H9 (cell line): ENCODE measurements around the gene AQP5. TPM values are rescaled to one million over a fixed set of nuclear protein-coding genes. Genes with fewer than 3 reads are reported as not detected.

ENCODE experiments used
- DNase-seq: peaks from one replicate; pipeline ENCODE4 v3.0.0-alpha.2; 2017
- H2AFZ ChIP-seq: one replicate; pipeline ENCODE4 v1.6.1; 2013; ENCODE audit warnings: mild to moderate bottlenecking, low read length, control low read depth, moderate library complexity
- H2AK5ac ChIP-seq: 2 replicates; pipeline ENCODE4 v1.6.1; 2013; ENCODE audit warnings: low read length, control low read depth, mixed read lengths; ENCODE audit not compliant: insufficient read length
- H2BK120ac ChIP-seq: one replicate; pipeline ENCODE4 v1.6.1; 2013; ENCODE audit warnings: low read depth, mild to moderate bottlenecking, low read length, control low read depth, inconsistent platforms; ENCODE audit not compliant: poor library complexity, severe bottlenecking
- H2BK12ac ChIP-seq: 2 replicates; pipeline ENCODE4 v1.6.1; 2013; ENCODE audit warnings: low read length, control low read depth, mixed read lengths, low read depth; ENCODE audit not compliant: insufficient read length
- H2BK15ac ChIP-seq: 2 replicates; pipeline ENCODE4 v1.6.1; 2013; ENCODE audit warnings: low read depth, low read length, control low read depth
- H2BK20ac ChIP-seq: one replicate; pipeline ENCODE4 v1.6.1; 2013; ENCODE audit warnings: low read depth, mild to moderate bottlenecking, low read length, control low read depth, inconsistent platforms; ENCODE audit not compliant: poor library complexity, severe bottlenecking
- H2BK5ac ChIP-seq: 2 replicates; pipeline ENCODE4 v1.6.1; 2013; ENCODE audit warnings: low read length, control low read depth, mixed read lengths; ENCODE audit not compliant: insufficient read length
- H3K14ac ChIP-seq: 2 replicates; pipeline ENCODE4 v1.6.1; 2013; ENCODE audit warnings: low read length, control low read depth; ENCODE audit not compliant: insufficient read depth
- H3K18ac ChIP-seq: 2 replicates; pipeline ENCODE4 v1.6.1; 2013; ENCODE audit warnings: low read depth, mild to moderate bottlenecking, mixed read lengths, low read length, control low read depth; ENCODE audit not compliant: insufficient read length
- H3K23ac ChIP-seq: 2 replicates; pipeline ENCODE4 v1.6.1; 2013; ENCODE audit warnings: low read length, control low read depth, mixed read lengths, low read depth; ENCODE audit not compliant: insufficient read length
- H3K23me2 ChIP-seq: 2 replicates; pipeline ENCODE4 v1.6.1; 2013; ENCODE audit warnings: low read depth, mild to moderate bottlenecking, mixed read lengths, low read length, control low read depth; ENCODE audit not compliant: insufficient read length, poor library complexity, severe bottlenecking
- H3K27ac ChIP-seq: 2 replicates; pipeline ENCODE4 v1.5.1; 2013; ENCODE audit warnings: low read length, control low read depth, mixed read lengths, low read depth; ENCODE audit not compliant: insufficient read length
- H3K27me3 ChIP-seq: 2 replicates; pipeline ENCODE4 v1.6.1; 2013; ENCODE audit warnings: low read length, control low read depth, inconsistent platforms; ENCODE audit not compliant: insufficient read depth
- H3K4ac ChIP-seq: 2 replicates; pipeline ENCODE4 v1.6.1; 2013; ENCODE audit warnings: low read depth, mild to moderate bottlenecking, control low read depth, inconsistent platforms, low read length, moderate library complexity
- H3K4me1 ChIP-seq: 2 replicates; pipeline ENCODE4 v1.6.1; 2013; ENCODE audit warnings: low read length, control low read depth, inconsistent platforms; ENCODE audit not compliant: insufficient read depth
- H3K4me2 ChIP-seq: 2 replicates; pipeline ENCODE4 v1.6.1; 2013; ENCODE audit warnings: low read length, control low read depth, mixed read lengths; ENCODE audit not compliant: insufficient read length, insufficient read depth
- H3K56ac ChIP-seq: 2 replicates; pipeline ENCODE4 v1.6.1; 2013; ENCODE audit warnings: low read depth, mild to moderate bottlenecking, mixed read lengths, low read length, control low read depth; ENCODE audit not compliant: insufficient read length
- H3K79me1 ChIP-seq: 2 replicates; pipeline ENCODE4 v1.6.1; 2013; ENCODE audit warnings: low read depth, mild to moderate bottlenecking, moderate library complexity, low read length, control low read depth, inconsistent platforms; ENCODE audit not compliant: insufficient read depth, poor library complexity, severe bottlenecking
- H3K79me2 ChIP-seq: 2 replicates; pipeline ENCODE4 v1.6.1; 2013; ENCODE audit warnings: low read length, control low read depth, inconsistent platforms; ENCODE audit not compliant: insufficient read depth
- H3K9ac ChIP-seq: 2 replicates; pipeline ENCODE4 v1.6.1; 2013; ENCODE audit warnings: low read length, control low read depth, mixed read lengths; ENCODE audit not compliant: insufficient read length; ENCODE audit errors: extremely low read depth
- H3K9me3 ChIP-seq: one replicate; pipeline ENCODE4 v1.6.1; 2013; ENCODE audit warnings: low read depth, low read length, inconsistent platforms; ENCODE audit not compliant: control insufficient read depth
- H3T11ph ChIP-seq: one replicate; pipeline ENCODE4 v1.6.1; 2013; ENCODE audit warnings: mild to moderate bottlenecking, low read length, control low read depth, inconsistent platforms
- H4K20me1 ChIP-seq: one replicate; pipeline ENCODE4 v1.6.1; 2013; ENCODE audit not compliant: control insufficient read depth, insufficient read length, insufficient read depth
- H4K5ac ChIP-seq: 2 replicates; pipeline ENCODE4 v1.6.1; 2013; ENCODE audit warnings: low read depth, mild to moderate bottlenecking, mixed read lengths, low read length, control low read depth; ENCODE audit not compliant: insufficient read length
- H4K8ac ChIP-seq: replicated peaks from 2 replicates; pipeline ENCODE4 v1.6.1; 2013; ENCODE audit warnings: low read length, control low read depth, mixed read lengths, low read depth; ENCODE audit not compliant: insufficient read length
- H4K91ac ChIP-seq: 2 replicates; pipeline ENCODE4 v1.6.1; 2013; ENCODE audit warnings: low read depth, mild to moderate bottlenecking, moderate library complexity, mixed read lengths, low read length, control low read depth; ENCODE audit not compliant: insufficient read length
- H3K27ac Mint-ChIP-seq, 3 experiments: 2 replicates in 2 of 3; 3 replicates in 1 of 3; pipeline ENCODE4 v1.8.0; 2020 to 2021; ENCODE audit warnings: mixed read lengths in 3 of 3, mild to moderate bottlenecking in 1 of 3, moderate library complexity in 1 of 3
- H3K27me3 Mint-ChIP-seq: 2 replicates; pipeline ENCODE4 v1.8.0; 2021; ENCODE audit warnings: low read depth, mild to moderate bottlenecking, moderate library complexity, mixed read lengths
- H3K36me3 Mint-ChIP-seq, 3 experiments: 2 replicates in 2 of 3; 3 replicates in 1 of 3; pipeline ENCODE4 v1.8.0; 2020 to 2021; ENCODE audit warnings: low read depth in 3 of 3, mixed read lengths in 3 of 3; ENCODE audit not compliant: insufficient read depth in 1 of 3
- H3K4me1 Mint-ChIP-seq, 2 experiments: 2 replicates each; pipeline ENCODE4 v1.8.0; 2020; ENCODE audit warnings: mixed read lengths in 2 of 2
- H3K4me3 Mint-ChIP-seq, 2 experiments: 2 replicates in 1 of 2; 3 replicates in 1 of 2; pipeline ENCODE4 v1.8.0; 2020 to 2021; ENCODE audit warnings: mild to moderate bottlenecking in 2 of 2, mixed read lengths in 2 of 2, moderate library complexity in 1 of 2
- H3K9me3 Mint-ChIP-seq, 2 experiments: 2 replicates in 1 of 2; 3 replicates in 1 of 2; pipeline ENCODE4 v1.8.0; 2020; ENCODE audit warnings: mild to moderate bottlenecking in 2 of 2, mixed read lengths in 2 of 2, moderate library complexity in 1 of 2
- WGBS: extraction: QIAGEN DNeasy Blood & Tissue Kit; methylation state at CpG from one replicate; pipeline ENCODE4 v1.1.7; 2013; ENCODE audit warnings: missing lambda C conversion rate, low lambda C conversion rate, mixed read lengths; ENCODE audit not compliant: insufficient read length; ENCODE audit errors: extremely low coverage; 5-methylcytosine and 5-hydroxymethylcytosine counted together
- total RNA-seq: library from RNA; stranded (reverse); gene quantifications from 2 replicates; pipeline ENCODE4 v1.2.1, GENCODE V29; 2021
- TF ChIP-seq, protein P1 (sequence below): fragments of 200-600 bp; sonication (generic); conservative IDR thresholded peaks from 3 replicates; pipeline ENCODE4 v1.8.0; 2021; ENCODE audit warnings: antibody characterized with exemption, mild to moderate bottlenecking

Gene AQP5
- total RNA-seq, 1 experiment from 2014 or later: 2.8 TPM

DNA sequence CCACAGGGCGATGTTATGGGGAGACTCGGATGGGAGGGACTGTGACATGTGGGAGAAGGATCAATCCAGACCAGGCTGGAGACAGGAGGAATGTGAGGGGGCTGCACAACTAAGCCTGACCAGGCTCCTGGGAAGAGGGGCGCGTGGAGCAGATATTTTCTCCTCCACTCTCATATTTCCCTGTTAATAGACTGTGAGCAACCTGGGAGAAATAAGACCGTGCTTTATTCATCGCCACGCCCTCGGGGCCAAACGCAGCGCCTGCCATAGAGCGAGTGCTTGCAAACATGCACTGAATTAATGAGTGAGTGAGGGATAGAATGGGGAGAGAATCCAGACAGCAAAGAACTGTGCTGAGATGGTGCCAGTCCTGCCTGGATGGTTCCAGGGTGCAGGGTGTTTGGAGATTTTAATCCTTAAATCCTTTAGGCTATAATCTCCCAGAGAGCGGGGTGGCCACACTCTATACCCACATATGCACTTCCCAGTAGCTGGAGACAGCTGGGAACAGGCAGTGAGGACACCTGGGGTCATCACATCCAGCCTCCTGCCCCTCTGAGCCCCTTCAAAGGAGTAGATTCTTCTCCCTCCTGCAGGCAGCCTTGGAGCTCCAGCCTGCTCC lies 44.4 kb upstream of the AQP5 start:
- H2BK12ac ChIP-seq: no peak overlapping the region
- no peak overlapping the region for H3K4me2 ChIP-seq
- no peak overlapping the region for H3K23ac ChIP-seq
- no peaks in the 10 kb centered on the region for H3K36me3 Mint-ChIP-seq
- no peak overlapping the region for H3K56ac ChIP-seq
- no peak overlapping the region for H4K8ac ChIP-seq
- no peaks in the 10 kb centered on the region for H4K20me1 ChIP-seq
- H3K9ac ChIP-seq: no peak overlapping the region
- no peak overlapping the region for H3K27ac ChIP-seq
- no peak overlapping the region for H3K14ac ChIP-seq
- H3K9me3 ChIP-seq: no peaks in the 10 kb centered on the region
- DNase-seq: no peak
- TF ChIP-seq, protein P1, sequence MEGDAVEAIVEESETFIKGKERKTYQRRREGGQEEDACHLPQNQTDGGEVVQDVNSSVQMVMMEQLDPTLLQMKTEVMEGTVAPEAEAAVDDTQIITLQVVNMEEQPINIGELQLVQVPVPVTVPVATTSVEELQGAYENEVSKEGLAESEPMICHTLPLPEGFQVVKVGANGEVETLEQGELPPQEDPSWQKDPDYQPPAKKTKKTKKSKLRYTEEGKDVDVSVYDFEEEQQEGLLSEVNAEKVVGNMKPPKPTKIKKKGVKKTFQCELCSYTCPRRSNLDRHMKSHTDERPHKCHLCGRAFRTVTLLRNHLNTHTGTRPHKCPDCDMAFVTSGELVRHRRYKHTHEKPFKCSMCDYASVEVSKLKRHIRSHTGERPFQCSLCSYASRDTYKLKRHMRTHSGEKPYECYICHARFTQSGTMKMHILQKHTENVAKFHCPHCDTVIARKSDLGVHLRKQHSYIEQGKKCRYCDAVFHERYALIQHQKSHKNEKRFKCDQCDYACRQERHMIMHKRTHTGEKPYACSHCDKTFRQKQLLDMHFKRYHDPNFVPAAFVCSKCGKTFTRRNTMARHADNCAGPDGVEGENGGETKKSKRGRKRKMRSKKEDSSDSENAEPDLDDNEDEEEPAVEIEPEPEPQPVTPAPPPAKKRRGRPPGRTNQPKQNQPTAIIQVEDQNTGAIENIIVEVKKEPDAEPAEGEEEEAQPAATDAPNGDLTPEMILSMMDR: no peak
- H4K91ac ChIP-seq: no peak overlapping the region
- H3K27me3 Mint-ChIP-seq: peaks cover 13% of the 10 kb centered on the region
- H3K23me2 ChIP-seq: no peaks in the 10 kb centered on the region
- no CpG with 5 or more reads among the region's 12 CpGs for WGBS
- H2BK120ac ChIP-seq: no peak overlapping the region
- H3K9me3 Mint-ChIP-seq: no peaks in the 10 kb centered on the region; a peak in 1 of 5 replicates
- H2BK5ac ChIP-seq: no peak overlapping the region
- no peak overlapping the region for H3K18ac ChIP-seq
- H3T11ph ChIP-seq: no peak overlapping the region
- H3K27ac Mint-ChIP-seq: no peak overlapping the region
- no peak overlapping the region for H2BK20ac ChIP-seq
- no peak overlapping the region for H4K5ac ChIP-seq
- H3K79me2 ChIP-seq: no peaks in the 10 kb centered on the region
- no peak overlapping the region for H2AK5ac ChIP-seq
- no peaks in the 10 kb centered on the region for H3K4me1 ChIP-seq
- no peak overlapping the region for H2BK15ac ChIP-seq
- no peaks in the 10 kb centered on the region for H3K27me3 ChIP-seq
- no peak overlapping the region for H3K4ac ChIP-seq
- no peak overlapping the region for H2AFZ ChIP-seq
- H3K4me1 Mint-ChIP-seq: peaks cover 16 to 20% of the 10 kb centered on the region in 2 experiments
- H3K4me3 Mint-ChIP-seq: no peak overlapping the region
- H3K79me1 ChIP-seq: no peaks in the 10 kb centered on the region
